ENCODE measurements around the gene FEZ2. TPM values are rescaled to one million over a fixed set of nuclear protein-coding genes. Genes with fewer than 3 reads are reported as not detected.

Gene FEZ2
- total and polyA plus RNA-seq, 2 of the 8 experiments (the other 6 are each of a cell fraction or from before 2014, with no cell fraction given) = 7.5 to 16.4 TPM

GRCh38 chr2:36515538-36515937 lies 82.4 kb downstream of the FEZ2 start:
- H3K9me3 ChIP-seq (ENCODE audit: insufficient read depth in 2 of 2, low read depth in 1 of 2, low read length in 1 of 2) = no peaks in the 10 kb centered on the region
- no peak overlapping the region for H4K5ac ChIP-seq (ENCODE audit: insufficient read length, low read depth, low read length)
- FAIRE-seq = no peak
- H3K79me2 ChIP-seq (ENCODE audit: control insufficient read depth in 1 of 2, insufficient read depth in 2 of 2, low read length in 2 of 2) = no peaks in the 10 kb centered on the region
- no peak overlapping the region for H3K4me2 ChIP-seq (ENCODE audit: insufficient read depth in 1 of 2, low read depth in 2 of 2, low read length in 2 of 2)
- no peak overlapping the region for H3K4me3 ChIP-seq (ENCODE audit: extremely low read depth in 1 of 4, insufficient read depth in 2 of 4, low read depth in 3 of 4, low read length in 4 of 4)
- TF ChIP-seq JUN (IDR thresholded peaks at IDR 0.05; ENCODE audit: low read depth, low read length) (no peak), TCF12 (IDR thresholded peaks at IDR 0.05; ENCODE audit: low read depth, low read length) (no peak), CHD1 (IDR thresholded peaks at IDR 0.05; ENCODE audit: low read depth, low read length) (no peak), SRF (IDR thresholded peaks at IDR 0.05; ENCODE audit: low read depth, low read length) (no peak), PHF8 (conservative IDR thresholded peaks at IDR 0.05; ENCODE audit: low read depth, low read length) (no peak)
- TF ChIP-seq, protein P1, sequence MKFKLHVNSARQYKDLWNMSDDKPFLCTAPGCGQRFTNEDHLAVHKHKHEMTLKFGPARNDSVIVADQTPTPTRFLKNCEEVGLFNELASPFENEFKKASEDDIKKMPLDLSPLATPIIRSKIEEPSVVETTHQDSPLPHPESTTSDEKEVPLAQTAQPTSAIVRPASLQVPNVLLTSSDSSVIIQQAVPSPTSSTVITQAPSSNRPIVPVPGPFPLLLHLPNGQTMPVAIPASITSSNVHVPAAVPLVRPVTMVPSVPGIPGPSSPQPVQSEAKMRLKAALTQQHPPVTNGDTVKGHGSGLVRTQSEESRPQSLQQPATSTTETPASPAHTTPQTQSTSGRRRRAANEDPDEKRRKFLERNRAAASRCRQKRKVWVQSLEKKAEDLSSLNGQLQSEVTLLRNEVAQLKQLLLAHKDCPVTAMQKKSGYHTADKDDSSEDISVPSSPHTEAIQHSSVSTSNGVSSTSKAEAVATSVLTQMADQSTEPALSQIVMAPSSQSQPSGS (IDR thresholded peaks at IDR 0.05; ENCODE audit: low read length) = no peak
- H3K23me2 ChIP-seq (ENCODE audit: low read depth, low read length) = no peaks in the 10 kb centered on the region
- 92% methylated on average over 7 of the region's 7 CpGs; no CpG with 5 or more reads in 1 of the 2 experiments for WGBS, 2 experiments (ENCODE audit: extremely low coverage in 1 of 2, insufficient coverage in 1 of 2, insufficient read length in 1 of 2, insufficient replicate concordance in 2 of 2, low coverage in 1 of 2, low lambda C conversion rate in 2 of 2, missing lambda C conversion rate in 1 of 2)
- H3K23ac ChIP-seq (ENCODE audit: insufficient read length) = no peak overlapping the region
- H2BK5ac ChIP-seq (ENCODE audit: low read depth, low read length) = no peak overlapping the region
- ChIA-PET CTCF (ENCODE audit: partially characterized antibody) (interaction anchor here (0.7 to 1.6 kb wide), 3 partner anchors 16 to 164 kb away, joined by 3 to 5 read pairs (median 3); no protein-coding TSS in a partner anchor), POLR2A (ENCODE audit: partially characterized antibody) (no interaction called here)
- H2BK12ac ChIP-seq (ENCODE audit: low read depth, low read length) = no peak overlapping the region
- H3K9ac ChIP-seq (replicated peaks in 1 of 4; ENCODE audit: extremely low read depth in 1 of 4, low read depth in 3 of 4, low read length in 3 of 4) = no peak overlapping the region
- no peaks in the 10 kb centered on the region for H4K20me1 ChIP-seq (replicated peaks in 1 of 2; ENCODE audit: control insufficient read depth in 1 of 2, insufficient read depth in 2 of 2, low read length in 2 of 2)
- H2BK15ac ChIP-seq (ENCODE audit: low read length) = no peak overlapping the region
- no peak overlapping the region for H4K8ac ChIP-seq (ENCODE audit: extremely low read depth, insufficient read depth, low read length)
- H2BK120ac ChIP-seq (replicated peaks; ENCODE audit: low read depth, low read length) = no peak overlapping the region
- H2BK20ac ChIP-seq (ENCODE audit: low read length) = no peak overlapping the region
- no peak overlapping the region for H3K4ac ChIP-seq (replicated peaks; ENCODE audit: insufficient read length, low read depth, low read length)
- H3K14ac ChIP-seq (ENCODE audit: insufficient read length) = no peak overlapping the region
- no peak overlapping the region for H3K18ac ChIP-seq (ENCODE audit: extremely low read depth, low read length)
- no peak overlapping the region for H4K91ac ChIP-seq (replicated peaks; ENCODE audit: insufficient read length, low read length)
- no peak overlapping the region for H2AFZ ChIP-seq (ENCODE audit: low read length)
- H3K4me1 ChIP-seq (replicated peaks in 1 of 4; ENCODE audit: control insufficient read depth in 3 of 4, insufficient read depth in 4 of 4, low read length in 3 of 4) = no peaks in the 10 kb centered on the region
- H3K79me1 ChIP-seq (ENCODE audit: low read depth, low read length) = no peaks in the 10 kb centered on the region
- H3K27ac ChIP-seq (ENCODE audit: low read depth, low read length) = no peak overlapping the region
- no peak overlapping the region for H2AK5ac ChIP-seq (ENCODE audit: low read depth, low read length)
- no peak overlapping the region for H3K56ac ChIP-seq (replicated peaks; ENCODE audit: insufficient read length, low read depth, low read length)
- H3K36me3 ChIP-seq (ENCODE audit: control insufficient read depth in 2 of 4, insufficient read depth in 4 of 4, low read length in 3 of 4) = peaks cover 11 to 62% (median 41%) of the 10 kb centered on the region in 4 experiments; a peak in 7 of 8 replicates
- H3K27me3 ChIP-seq (replicated peaks in 1 of 4; ENCODE audit: control insufficient read depth in 3 of 4, extremely low read depth in 1 of 4, insufficient read depth in 3 of 4, low read length in 3 of 4) = no peaks in the 10 kb centered on the region
- no peak for DNase-seq (ENCODE audit: low read depth in 1 of 2, low spot score in 2 of 2)
